ENCODE results near the gene GAS1. TPM values are rescaled to one million over a fixed set of nuclear protein-coding genes. Genes with fewer than 3 reads are reported as not detected.

GAS1 gene
- total and polyA plus RNA-seq, 2 experiments from 2014 or later = 12.9 to 22.6 TPM

GRCh38 chr9:86921151-86921923, 26.0 kb downstream of the GAS1 start:
- Histone ChIP-seq H3K9me3 (ENCODE audit: low read depth) (no peaks in the 10 kb centered on the region), H3K4me3 (no peak overlapping the region), H3K27ac (no peak overlapping the region), H3K36me3 (no peaks in the 10 kb centered on the region), H3K4me1 (ENCODE audit: low read depth) (no peaks in the 10 kb centered on the region), H3K27me3 (no peaks in the 10 kb centered on the region)
- DNase-seq (ENCODE audit: low read depth in 1 of 2, low spot score in 1 of 2) = no peak
- no peak for TF ChIP-seq CTCF (IDR thresholded peaks at IDR 0.05; ENCODE audit: low read depth, low read length)

- Histone ChIP-seq H3K9me3 (ENCODE audit: low read depth) (no peaks in the 10 kb centered on the region), H3K4me3 (no peak overlapping the region), H3K36me3 (no peaks in the 10 kb centered on the region), H3K4me1 (ENCODE audit: low read depth) (no peaks in the 10 kb centered on the region), H3K27me3 (no peaks in the 10 kb centered on the region), H3K27ac (no peak overlapping the region)
- no peak for TF ChIP-seq CTCF (IDR thresholded peaks at IDR 0.05; ENCODE audit: low read depth, low read length)
- DNase-seq (ENCODE audit: low read depth in 1 of 2, low spot score in 1 of 2) = no peak
Measured at GRCh38 chr9:86918556-86918955, 28.8 kb downstream of the GAS1 start.

- no peak overlapping the region for H3K4me3 ChIP-seq
- peaks cover 2% of the 10 kb centered on the region for H3K9me3 ChIP-seq (ENCODE audit: low read depth)
- no peaks in the 10 kb centered on the region for H3K36me3 ChIP-seq
- TF ChIP-seq CTCF (IDR thresholded peaks at IDR 0.05; ENCODE audit: low read depth, low read length) = no peak
- no peaks in the 10 kb centered on the region for H3K4me1 ChIP-seq (ENCODE audit: low read depth)
- no peak overlapping the region for H3K27ac ChIP-seq
- no peak for DNase-seq (ENCODE audit: low read depth in 1 of 2, low spot score in 1 of 2)
- no peaks in the 10 kb centered on the region for H3K27me3 ChIP-seq
Measured at GRCh38 chr9:86912210-86912609, 35.1 kb downstream of the GAS1 start.

GRCh38 chr9:86909388-86909787, 37.9 kb downstream of the GAS1 start:
- Histone ChIP-seq H3K27me3 (no peaks in the 10 kb centered on the region), H3K4me3 (no peak overlapping the region), H3K27ac (no peak overlapping the region), H3K9me3 (ENCODE audit: low read depth) (peaks cover 2% of the 10 kb centered on the region), H3K36me3 (no peaks in the 10 kb centered on the region), H3K4me1 (ENCODE audit: low read depth) (no peaks in the 10 kb centered on the region)
- TF ChIP-seq CTCF (IDR thresholded peaks at IDR 0.05; ENCODE audit: low read depth, low read length) = no peak
- DNase-seq (ENCODE audit: low read depth in 1 of 2, low spot score in 1 of 2) = peak in 1 of 2 donors; percentile 67

- no peaks in the 10 kb centered on the region for H3K36me3 ChIP-seq
- TF ChIP-seq CTCF (IDR thresholded peaks at IDR 0.05; ENCODE audit: low read depth, low read length) = no peak
- DNase-seq (ENCODE audit: low read depth in 1 of 2, low spot score in 1 of 2) = no peak
Measured at GRCh38 chr9:86908261-86908660, 39.0 kb downstream of the GAS1 start.

More at GRCh38 chr9:86908261-86908660, 39.0 kb downstream of the GAS1 start:
- Histone ChIP-seq H3K4me1 (ENCODE audit: low read depth) (no peaks in the 10 kb centered on the region), H3K27ac (no peak overlapping the region), H3K4me3 (no peak overlapping the region), H3K27me3 (peaks cover 3% of the 10 kb centered on the region), H3K9me3 (ENCODE audit: low read depth) (peaks cover 2% of the 10 kb centered on the region)
